Lung microvascular endothelial cell (primary cell): ENCODE data around the gene FXYD6. TPM values are rescaled to one million over a fixed set of nuclear protein-coding genes. Genes with fewer than 3 reads are reported as not detected.

Experiments
- DNase-seq, 2 donors: peaks; one replicate each; pipeline versions ENCODE4 v3.0.0 to v3.0.0-alpha.2; 2010; ENCODE audit warnings: low read depth in 2 of 2
- total RNA-seq: library from RNA; depleted of rRNA; stranded (reverse); fragments of >200 nt; gene quantifications from 2 replicates; pipeline ENCODE4 v1.2.1, GENCODE V29; 2014

FXYD6 gene
- total RNA-seq, 1 donor from 2014 or later = 1.4 TPM

DNA sequence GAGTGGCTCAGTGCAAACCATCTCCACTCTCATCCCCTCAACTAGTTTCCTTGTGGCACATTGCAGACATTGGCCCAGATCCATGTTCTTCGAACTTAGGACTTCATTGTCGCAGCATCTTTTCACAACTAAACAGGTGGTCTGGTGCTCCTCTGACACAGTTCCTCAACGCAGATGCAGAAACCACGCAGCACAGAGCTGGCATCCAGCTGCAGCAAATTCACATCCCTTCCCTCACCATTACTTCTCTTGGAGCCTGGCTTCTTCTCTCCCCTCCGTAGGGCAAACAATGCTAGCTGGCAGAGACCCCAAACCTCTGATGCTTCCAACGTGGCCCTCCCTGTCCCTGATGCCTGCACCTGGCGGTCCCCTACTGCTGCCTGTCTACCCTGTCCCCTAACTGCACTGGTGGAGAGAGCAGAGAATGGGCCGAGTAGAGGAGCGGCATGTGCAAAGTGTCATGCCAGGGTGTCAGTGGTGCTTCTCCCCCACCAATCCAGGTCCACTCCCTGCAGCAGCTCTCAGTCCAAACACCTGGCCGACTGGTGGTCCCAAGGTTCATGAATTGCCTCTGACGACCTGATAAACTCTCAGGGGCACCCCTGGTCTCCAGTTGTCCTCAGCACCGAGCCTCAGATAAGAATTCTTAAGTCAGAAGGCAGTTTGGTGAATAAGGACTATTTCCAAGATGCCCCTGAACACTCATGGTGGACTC, 34.6 kb upstream of the FXYD6 start:
- DNase-seq = no peak

DNA sequence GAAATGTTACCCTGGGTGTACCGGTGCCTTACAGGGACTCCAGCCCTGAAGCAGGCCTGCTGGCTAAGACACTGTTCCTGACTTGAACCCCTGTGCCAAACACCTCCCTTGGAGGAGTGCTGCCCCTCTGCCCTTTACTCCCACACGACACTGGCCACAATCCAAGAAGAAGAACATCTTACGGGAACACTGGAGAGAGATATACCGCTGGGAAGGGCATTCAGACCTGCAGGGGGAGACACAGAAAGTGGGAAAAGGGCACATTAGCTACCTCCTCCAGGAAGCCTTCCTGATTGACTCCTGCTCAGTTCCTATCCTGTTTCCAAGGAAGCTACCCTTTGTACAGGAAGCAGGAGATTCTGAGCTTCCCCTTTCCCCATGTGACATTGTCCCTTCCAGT, 34.1 kb upstream of the FXYD6 start:
- no peak for DNase-seq

DNA sequence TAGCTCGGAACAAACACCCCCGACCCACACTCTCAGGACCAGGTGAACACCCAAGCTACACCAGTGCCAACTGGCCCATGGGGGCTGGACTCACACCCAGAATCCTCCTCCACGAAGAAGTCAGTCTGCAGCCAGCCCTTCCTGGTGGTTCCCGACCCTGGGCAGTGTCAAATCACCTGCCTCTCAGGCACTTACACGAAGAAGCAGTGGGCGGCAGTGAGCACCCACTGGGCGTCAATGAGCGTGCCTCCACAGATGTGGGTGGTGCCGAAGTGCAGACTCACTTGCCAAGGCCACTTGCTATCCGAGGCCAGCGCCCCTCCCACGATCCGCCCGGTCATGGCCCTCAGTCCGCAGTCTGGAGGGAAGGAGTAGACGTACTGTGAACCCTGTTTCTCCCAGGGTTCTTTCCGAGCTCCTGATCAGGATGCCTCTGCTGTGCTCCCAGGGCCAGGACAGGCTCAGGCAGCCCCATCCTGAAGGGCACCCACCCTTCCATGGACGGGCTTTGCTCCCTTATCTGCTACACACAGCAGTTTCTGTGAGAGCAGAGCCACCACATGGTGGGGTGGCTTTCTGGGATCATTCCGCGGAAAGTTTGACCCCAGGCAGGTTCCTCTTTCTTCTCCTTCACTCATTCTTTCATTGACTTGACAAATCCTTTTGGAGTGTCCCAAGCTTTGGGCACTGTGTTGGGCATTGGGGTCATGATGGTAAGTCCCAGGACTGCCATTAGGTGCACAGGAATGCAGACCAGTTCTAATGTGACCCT, 33.3 kb upstream of the FXYD6 start:
- DNase-seq = no peak

DNA sequence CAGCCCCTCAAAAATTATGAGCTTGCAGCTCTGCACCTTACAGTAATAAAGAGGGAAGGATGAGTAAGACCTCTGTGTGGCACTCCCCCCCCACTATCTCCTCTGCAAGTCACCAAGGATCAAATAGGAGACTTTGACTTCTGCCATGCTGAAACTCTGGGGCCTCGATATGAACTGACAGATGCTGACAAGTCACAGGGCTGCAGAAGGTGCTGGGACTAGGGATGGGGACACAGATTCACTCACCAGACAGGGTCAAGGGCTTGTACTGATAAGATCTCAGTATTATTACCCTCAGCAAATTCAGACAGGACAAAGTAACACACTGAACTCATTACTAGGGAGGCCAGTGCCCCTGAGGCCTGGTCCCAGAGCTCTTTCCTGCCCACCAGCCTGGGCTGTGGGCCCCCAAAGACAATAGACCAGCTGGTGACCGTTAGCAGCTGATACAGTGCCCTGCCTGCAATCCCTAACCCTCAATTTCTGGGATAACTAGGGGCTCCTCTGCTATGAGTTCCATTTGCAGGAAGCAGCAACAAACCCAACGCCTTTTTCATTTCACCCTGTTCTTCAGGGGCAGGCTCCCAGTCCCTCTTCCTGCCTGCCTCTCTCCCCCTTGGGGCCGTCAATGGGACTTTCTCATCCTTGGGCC, 32.6 kb upstream of the FXYD6 start:
- DNase-seq = no peak

DNA sequence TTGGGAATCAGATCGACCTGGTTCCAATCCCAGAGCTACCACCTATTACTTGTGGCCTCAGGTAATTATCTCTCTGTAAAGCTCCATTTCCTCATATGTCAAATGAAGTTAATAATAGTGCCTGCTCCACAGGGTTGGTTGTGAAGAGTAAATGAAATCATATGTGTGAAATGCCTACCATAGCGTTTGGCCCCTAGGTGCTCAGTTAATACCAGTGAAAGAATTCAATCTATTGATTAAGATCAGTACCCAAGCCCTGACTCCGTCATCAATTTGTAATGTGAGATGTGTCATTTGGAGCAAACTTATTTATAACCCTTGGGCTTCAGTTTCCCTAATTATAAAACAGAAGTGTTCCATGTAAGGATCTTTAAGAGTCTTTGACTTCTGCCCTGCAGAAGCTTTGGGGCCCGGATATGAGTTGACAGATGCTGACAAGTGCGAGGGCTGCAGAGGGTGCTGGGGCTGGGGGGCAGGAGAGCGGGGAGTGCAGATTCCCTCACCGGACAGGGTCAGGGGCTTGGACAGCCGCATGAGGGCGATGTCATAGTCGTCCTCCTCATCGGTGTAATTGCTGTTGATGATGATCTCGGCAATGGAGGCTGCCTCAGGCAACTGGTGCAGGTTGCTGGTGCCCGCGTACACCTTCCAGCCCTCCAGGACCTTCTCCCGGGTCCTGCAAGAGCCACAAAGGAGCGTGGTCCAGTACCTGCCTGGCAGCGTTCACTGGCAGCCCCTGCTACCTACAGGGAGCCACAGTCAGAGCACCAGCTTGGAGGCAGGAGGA, 31.8 kb upstream of the FXYD6 start:
- no peak for DNase-seq

GRCh38 chr11:117907276-117908108, 31.0 kb upstream of the FXYD6 start:
- DNase-seq = peak; percentile 87 to 95

GRCh38 chr11:117906710-117907109, 30.3 kb upstream of the FXYD6 start:
- DNase-seq = no peak

DNA sequence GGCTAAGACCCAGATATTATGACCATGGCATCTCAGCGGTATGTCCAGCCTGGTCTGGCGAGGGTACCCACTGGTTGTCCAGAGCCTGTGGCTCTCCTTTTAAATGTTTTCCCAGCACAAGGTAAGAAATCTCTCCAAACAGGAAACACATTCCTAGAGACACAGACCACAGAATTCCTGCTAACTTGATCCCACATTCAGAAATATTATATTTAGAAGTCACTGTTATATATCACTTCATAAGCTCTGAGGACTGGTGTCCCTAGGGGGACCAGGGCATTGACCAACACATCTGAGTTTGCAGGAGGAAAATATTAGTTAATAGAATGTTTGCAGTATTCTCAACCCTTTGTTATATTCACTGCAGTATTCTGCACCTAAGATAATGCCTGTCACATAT, 29.7 kb upstream of the FXYD6 start:
- DNase-seq = no peak

DNA sequence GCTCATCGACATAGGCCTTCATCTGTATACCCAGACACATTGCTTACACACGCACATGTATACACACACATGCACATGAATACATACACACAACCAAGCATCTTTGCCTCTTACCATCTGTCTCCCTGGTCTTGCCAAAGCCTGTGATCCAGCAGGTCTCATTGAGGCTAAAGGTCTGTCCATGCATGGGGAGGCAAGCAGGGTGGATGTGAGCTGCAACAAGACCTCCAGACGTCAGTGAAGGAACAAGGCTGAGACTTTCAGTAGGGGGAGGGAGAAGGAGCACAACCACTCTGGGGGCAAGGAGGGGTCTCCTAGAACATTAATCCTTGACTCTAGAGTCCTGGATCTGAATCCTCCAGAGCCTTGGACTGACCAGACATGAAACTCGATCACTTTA, 29.1 kb upstream of the FXYD6 start:
- DNase-seq = no peak

DNA sequence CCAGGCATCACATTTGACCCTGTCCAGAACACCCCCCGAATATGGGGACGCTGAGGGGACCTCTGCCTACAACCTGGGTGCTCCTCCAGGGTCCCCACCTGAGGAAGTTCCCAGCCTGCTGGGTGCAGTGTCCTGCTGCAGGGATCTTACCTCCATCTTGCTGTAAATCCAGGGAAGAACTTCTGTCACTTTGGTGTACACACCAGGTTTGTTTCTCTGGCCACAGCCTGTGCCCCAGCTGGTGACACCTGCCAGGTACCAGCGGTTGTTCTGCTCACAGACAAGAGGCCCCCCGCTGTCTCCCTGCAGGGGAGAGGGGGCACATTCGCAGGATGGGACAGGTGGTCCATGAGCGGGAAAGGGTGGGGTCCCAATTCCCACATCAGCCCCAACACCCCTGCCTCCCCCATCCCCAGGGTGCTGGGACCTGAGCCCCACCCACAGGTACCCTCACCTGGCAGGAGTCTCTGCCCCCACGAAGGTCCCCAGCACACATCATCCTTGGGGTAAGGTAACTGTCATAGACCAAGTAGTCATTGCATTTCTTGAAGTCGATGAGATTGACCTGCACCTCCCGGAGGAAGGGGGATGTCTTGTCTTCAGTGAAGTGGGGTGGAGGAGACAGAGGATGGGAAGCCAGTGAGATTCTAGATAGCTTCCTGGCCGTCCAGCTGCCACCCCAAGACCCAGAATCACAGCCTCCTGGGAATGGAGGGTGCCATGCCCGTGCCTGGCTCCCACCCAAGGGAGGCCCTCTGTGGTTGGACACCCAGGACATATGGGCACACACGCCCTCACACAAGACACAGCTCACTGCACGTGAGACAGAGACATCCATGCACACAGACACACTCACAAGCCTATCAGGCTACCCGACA, 27.3 kb upstream of the FXYD6 start:
- no peak for DNase-seq

GRCh38 chr11:117902001-117902845, 25.8 kb upstream of the FXYD6 start:
- no peak for DNase-seq

GRCh38 chr11:117901601-117902000, 25.1 kb upstream of the FXYD6 start:
- no peak for DNase-seq

GRCh38 chr11:117900720-117901440, 24.4 kb upstream of the FXYD6 start:
- DNase-seq = no peak

DNA sequence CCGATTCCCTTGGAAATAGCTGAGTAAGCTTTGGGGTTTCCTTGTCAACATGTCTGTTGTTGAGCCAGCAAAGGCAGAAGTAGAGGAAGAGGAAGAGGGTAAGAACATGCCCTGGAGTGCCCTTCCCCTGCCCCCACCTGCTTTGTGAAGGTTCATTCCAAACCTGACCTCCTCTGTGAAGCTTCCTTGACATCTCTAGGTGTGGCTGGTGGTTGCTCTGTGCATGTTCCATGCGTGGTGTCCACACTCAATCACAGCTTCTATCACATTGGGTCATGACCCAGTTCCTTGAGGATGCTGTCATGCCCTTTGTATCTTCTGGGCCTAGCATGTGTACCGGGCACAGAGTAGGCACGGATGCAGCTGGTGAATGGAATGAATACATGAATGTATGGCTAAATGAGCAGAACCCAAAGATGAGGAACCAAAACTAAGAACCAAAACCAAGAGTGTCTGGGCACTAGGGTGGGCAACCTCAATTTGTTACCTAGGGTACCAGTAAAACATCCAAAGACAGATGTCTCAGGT, 23.7 kb upstream of the FXYD6 start:
- no peak for DNase-seq

- no peak for DNase-seq
Observed at GRCh38 chr11:117898059-117898458, 21.6 kb upstream of the FXYD6 start.

- no peak for DNase-seq
Observed at GRCh38 chr11:117892651-117893050, 16.2 kb upstream of the FXYD6 start.

GRCh38 chr11:117891362-117891761, 14.9 kb upstream of the FXYD6 start:
- no peak for DNase-seq

DNA sequence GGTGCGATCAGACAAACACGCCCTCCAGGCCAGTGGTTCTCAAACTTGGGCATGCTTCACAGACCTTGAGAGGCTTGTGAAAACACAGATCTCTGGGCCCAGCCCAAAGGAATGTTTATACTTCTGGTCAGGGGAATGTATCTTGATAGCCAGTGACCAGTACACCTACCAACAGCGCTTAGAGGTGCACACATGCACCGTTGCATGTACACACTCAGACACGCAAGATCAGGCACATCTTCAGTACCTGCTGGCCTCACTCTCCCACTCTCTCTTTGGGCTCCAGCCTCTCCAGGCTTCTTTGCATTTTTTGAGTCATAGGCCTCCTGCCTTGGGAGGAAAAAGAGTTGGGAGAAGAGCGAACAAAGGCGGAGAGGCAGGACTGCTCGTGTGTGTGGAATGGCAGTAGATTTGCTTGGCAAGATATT, 11.7 kb upstream of the FXYD6 start:
- no peak for DNase-seq
